WTC11 (cell line): ENCODE measurements around the gene TRPV6. TPM values are rescaled to one million over a fixed set of nuclear protein-coding genes. Genes with fewer than 3 reads are reported as not detected.
A peak's percentile ranks its signal among the peaks of the same experiment; 100 is the strongest.

ENCODE experiments used
- ATAC-seq: fragments of 200-7000 bp; cut with Tn5 transposase; 2 replicates; pipeline ENCODE4 v1.10.0; 2021; ENCODE audit warnings: mild to moderate bottlenecking, moderate library complexity
- CTCF ChIA-PET: fragments of 300-600 bp; sonication (Branson Sonifier 250); formaldehyde crosslinking; loops from one replicate; lab custom pipeline; 2021; ENCODE audit warnings: antibody characterized with exemption; lab: Charles Lee
- POLR2A ChIA-PET: fragments of 350-600 bp; sonication (Branson Sonifier 250); formaldehyde crosslinking; loops from one replicate; lab custom pipeline; 2021; ENCODE audit warnings: antibody characterized with exemption; lab: Charles Lee
- DNase-seq: peaks from one replicate; pipeline ENCODE4 v3.0.0; 2021; ENCODE audit warnings: low spot score
- H3K27ac Mint-ChIP-seq: 2 replicates; pipeline ENCODE4 v1.8.0; 2021; ENCODE audit warnings: mixed read lengths
- H3K27me3 Mint-ChIP-seq: 2 replicates; pipeline ENCODE4 v1.8.0; 2021; ENCODE audit warnings: low read depth, mild to moderate bottlenecking, moderate library complexity, mixed read lengths
- H3K36me3 Mint-ChIP-seq: 2 replicates; pipeline ENCODE4 v1.8.0; 2021; ENCODE audit warnings: mixed read lengths
- H3K4me1 Mint-ChIP-seq: 2 replicates; pipeline ENCODE4 v1.8.0; 2022; ENCODE audit warnings: mixed read lengths
- H3K4me3 Mint-ChIP-seq: 2 replicates; pipeline ENCODE4 v1.8.0; 2021; ENCODE audit warnings: mild to moderate bottlenecking, moderate library complexity, mixed read lengths
- H3K9me3 Mint-ChIP-seq: 2 replicates; pipeline ENCODE4 v1.8.0; 2021; ENCODE audit warnings: mixed read lengths
- CREM ChIP-seq: sonication (generic); formaldehyde crosslinking; IDR thresholded peaks from 2 replicates; pipeline ENCODE4 v1.8.1; 2022; ENCODE audit warnings: mild to moderate bottlenecking, missing genetic modification reagents, moderate library complexity
- ELF4 ChIP-seq: sonication (generic); formaldehyde crosslinking; IDR thresholded peaks from 2 replicates; pipeline ENCODE4 v1.8.1; 2022; ENCODE audit warnings: low read depth, mild to moderate bottlenecking, moderate library complexity, missing genetic modification reagents
- EMX1 ChIP-seq: fragments of 250-450 bp; sonication (Bioruptor Pico); IDR thresholded peaks from 2 replicates; pipeline ENCODE4 v1.8.0; 2021; ENCODE audit warnings: mild to moderate bottlenecking
- ETV6 ChIP-seq: sonication (generic); formaldehyde crosslinking; IDR thresholded peaks from 2 replicates; pipeline ENCODE4 v1.8.1; 2022; ENCODE audit warnings: mild to moderate bottlenecking, missing genetic modification reagents
- JAZF1 ChIP-seq: fragments of 250-450 bp; sonication (Bioruptor Pico); IDR thresholded peaks from 2 replicates; pipeline ENCODE4 v1.9.0; 2021; ENCODE audit warnings: moderate library complexity, mild to moderate bottlenecking, inconsistent platforms
- NR2C2 ChIP-seq: sonication (generic); formaldehyde crosslinking; IDR thresholded peaks from 2 replicates; pipeline ENCODE4 v1.8.0; 2022; ENCODE audit warnings: mild to moderate bottlenecking, missing genetic modification reagents
- PRRX2 ChIP-seq: fragments of 250-450 bp; sonication (Bioruptor Pico); IDR thresholded peaks from 2 replicates; pipeline ENCODE4 v1.8.0; 2021; ENCODE audit warnings: mild to moderate bottlenecking
- RELA ChIP-seq: sonication (generic); formaldehyde crosslinking; IDR thresholded peaks from 2 replicates; pipeline ENCODE4 v1.8.1; 2022; ENCODE audit warnings: missing genetic modification reagents, mild to moderate bottlenecking, borderline replicate concordance
- SOX15 ChIP-seq: fragments of 250-450 bp; sonication (Bioruptor Pico); IDR thresholded peaks from 2 replicates; pipeline ENCODE4 v1.9.0; 2021; ENCODE audit warnings: mild to moderate bottlenecking
- ZNF121 ChIP-seq: sonication (generic); formaldehyde crosslinking; IDR thresholded peaks from 2 replicates; pipeline ENCODE4 v1.8.0; 2023; ENCODE audit warnings: missing genetic modification reagents
- ZNF317 ChIP-seq: sonication (generic); formaldehyde crosslinking; IDR thresholded peaks from 2 replicates; pipeline ENCODE4 v1.8.1; 2023; ENCODE audit warnings: low read depth, mild to moderate bottlenecking, moderate library complexity, missing genetic modification reagents, borderline replicate concordance
- ZNF423 ChIP-seq: fragments of 250-450 bp; sonication (Bioruptor Pico); IDR thresholded peaks from 2 replicates; pipeline ENCODE4 v2.1.2; 2022; ENCODE audit warnings: mild to moderate bottlenecking, moderate library complexity
- ZNF532 ChIP-seq: fragments of 250-450 bp; sonication (Bioruptor Pico); IDR thresholded peaks from 2 replicates; pipeline ENCODE4 v1.9.0; 2021; ENCODE audit warnings: mild to moderate bottlenecking, borderline replicate concordance
- total RNA-seq: library from RNA; stranded (reverse); gene quantifications from 3 replicates; pipeline ENCODE4 v1.2.3, GENCODE V29; 2021
- TF ChIP-seq, protein P1 (sequence below): sonication (generic); formaldehyde crosslinking; IDR thresholded peaks from 2 replicates; pipeline ENCODE4 v1.8.1; 2023; ENCODE audit warnings: mild to moderate bottlenecking, missing genetic modification reagents, moderate library complexity
- TF ChIP-seq, protein P2 (sequence below): sonication (generic); formaldehyde crosslinking; IDR thresholded peaks from 2 replicates; pipeline ENCODE4 v1.8.1; 2023; ENCODE audit warnings: mild to moderate bottlenecking, missing genetic modification reagents, borderline replicate concordance

The TRPV6 gene
- total RNA-seq, 1 experiment from 2014 or later, result 0.63 TPM

DNA sequence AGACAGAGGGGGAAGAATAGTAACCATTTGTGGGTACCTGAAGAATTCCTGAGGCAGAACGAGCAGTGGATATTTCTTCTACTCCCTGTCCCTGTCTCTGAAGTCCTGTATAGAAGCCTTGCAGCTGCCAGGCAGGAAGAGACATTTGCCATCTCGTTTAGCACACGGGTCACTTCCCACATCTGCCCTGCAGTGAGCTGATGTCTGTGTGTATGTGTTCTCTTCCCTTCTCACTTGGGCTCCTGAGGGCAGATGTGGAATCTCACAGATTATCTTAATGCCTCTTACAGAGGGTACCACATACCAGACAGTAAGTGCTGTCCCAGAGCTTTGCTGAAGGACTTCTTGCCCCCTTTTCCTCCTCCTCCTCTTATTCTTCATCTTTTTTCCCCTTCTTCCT is 14.1 kb upstream of the TRPV6 start:
- TF ChIP-seq ZNF423 (CRISPR knock-in tag) (no peak), SOX15 (CRISPR knock-in tag) (no peak), ELF4 (CRISPR knock-in tag) (no peak), PRRX2 (CRISPR knock-in tag) (no peak), ZNF121 (CRISPR knock-in tag) (no peak), RELA (no peak)
- CTCF ChIA-PET, result interaction anchor here (1.1 to 1.8 kb wide), 2 partner anchors 10 to 27 kb away, joined by 5 to 10 read pairs; no protein-coding TSS in a partner anchor
- H3K9me3 Mint-ChIP-seq, result peaks cover 26% of the 10 kb centered on the region
- peaks cover 13% of the 10 kb centered on the region for H3K4me1 Mint-ChIP-seq
- H3K4me3 Mint-ChIP-seq, result no peak overlapping the region
- H3K27me3 Mint-ChIP-seq, result peaks cover 7% of the 10 kb centered on the region
- H3K36me3 Mint-ChIP-seq, result peaks cover 13% of the 10 kb centered on the region
- POLR2A ChIA-PET, result no interaction called here
- H3K27ac Mint-ChIP-seq, result no peak overlapping the region
- ATAC-seq (no peak), DNase-seq (no peak)

DNA sequence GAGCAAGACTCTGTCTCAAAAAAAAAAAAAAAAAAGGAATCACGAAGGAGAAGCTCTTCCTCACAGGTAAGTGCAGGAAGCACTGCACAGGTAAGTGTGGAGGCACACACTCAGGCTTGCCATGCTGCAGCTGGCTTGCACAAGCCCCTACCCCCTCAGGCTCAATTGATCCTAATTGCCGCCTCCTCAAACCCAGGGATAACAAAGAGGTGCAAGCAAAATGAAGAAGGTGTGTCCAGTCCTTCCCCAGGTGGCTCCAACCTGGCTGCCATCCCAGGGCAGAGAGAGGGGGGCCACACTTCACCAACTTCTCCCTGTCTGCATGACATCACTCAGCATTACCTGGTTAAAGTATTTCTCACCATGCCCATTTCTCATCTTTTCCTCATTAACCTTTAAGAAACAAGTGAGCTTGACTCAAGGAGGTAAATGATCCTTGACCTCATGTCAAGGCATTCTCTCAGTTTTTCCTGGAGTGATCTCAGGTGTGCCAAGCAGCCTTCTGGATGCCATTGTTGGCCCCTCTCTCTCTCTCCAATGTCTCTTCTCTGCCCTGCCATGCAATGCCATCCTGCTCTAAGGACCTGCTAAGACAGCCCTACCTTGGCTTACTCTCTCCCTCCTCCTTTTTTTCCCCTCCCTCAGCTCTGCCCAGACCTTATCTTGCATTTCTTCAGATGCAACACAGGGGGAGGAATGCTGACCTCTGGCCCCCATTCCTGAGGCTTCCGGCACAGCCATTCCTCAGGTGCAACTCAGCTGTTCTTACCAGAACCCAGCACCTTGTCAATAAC is 13.0 kb upstream of the TRPV6 start:
- no peak for DNase-seq

More for the DNA sequence above, 13.0 kb upstream of the TRPV6 start:
- Mint-ChIP-seq H3K36me3 (peaks cover 3% of the 10 kb centered on the region), H3K4me1 (peaks cover 13% of the 10 kb centered on the region), H3K27me3 (peaks cover 7% of the 10 kb centered on the region), H3K4me3 (no peak overlapping the region), H3K9me3 (peaks cover 19% of the 10 kb centered on the region), H3K27ac (no peak overlapping the region)
- no peak for TF ChIP-seq EMX1
- TF ChIP-seq, protein P1, sequence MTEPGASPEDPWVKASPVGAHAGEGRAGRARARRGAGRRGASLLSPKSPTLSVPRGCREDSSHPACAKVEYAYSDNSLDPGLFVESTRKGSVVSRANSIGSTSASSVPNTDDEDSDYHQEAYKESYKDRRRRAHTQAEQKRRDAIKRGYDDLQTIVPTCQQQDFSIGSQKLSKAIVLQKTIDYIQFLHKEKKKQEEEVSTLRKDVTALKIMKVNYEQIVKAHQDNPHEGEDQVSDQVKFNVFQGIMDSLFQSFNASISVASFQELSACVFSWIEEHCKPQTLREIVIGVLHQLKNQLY (CRISPR knock-in tag), result no peak
- TF ChIP-seq ZNF317 (CRISPR knock-in tag), result no peak
- no peak for TF ChIP-seq ZNF532 (CRISPR knock-in tag)
- no peak for TF ChIP-seq NR2C2 (CRISPR knock-in tag)
- TF ChIP-seq CREM (CRISPR knock-in tag), result no peak
- no peak for TF ChIP-seq ETV6 (CRISPR knock-in tag)
- TF ChIP-seq JAZF1 (CRISPR knock-in tag), result no peak
- TF ChIP-seq, protein P2, sequence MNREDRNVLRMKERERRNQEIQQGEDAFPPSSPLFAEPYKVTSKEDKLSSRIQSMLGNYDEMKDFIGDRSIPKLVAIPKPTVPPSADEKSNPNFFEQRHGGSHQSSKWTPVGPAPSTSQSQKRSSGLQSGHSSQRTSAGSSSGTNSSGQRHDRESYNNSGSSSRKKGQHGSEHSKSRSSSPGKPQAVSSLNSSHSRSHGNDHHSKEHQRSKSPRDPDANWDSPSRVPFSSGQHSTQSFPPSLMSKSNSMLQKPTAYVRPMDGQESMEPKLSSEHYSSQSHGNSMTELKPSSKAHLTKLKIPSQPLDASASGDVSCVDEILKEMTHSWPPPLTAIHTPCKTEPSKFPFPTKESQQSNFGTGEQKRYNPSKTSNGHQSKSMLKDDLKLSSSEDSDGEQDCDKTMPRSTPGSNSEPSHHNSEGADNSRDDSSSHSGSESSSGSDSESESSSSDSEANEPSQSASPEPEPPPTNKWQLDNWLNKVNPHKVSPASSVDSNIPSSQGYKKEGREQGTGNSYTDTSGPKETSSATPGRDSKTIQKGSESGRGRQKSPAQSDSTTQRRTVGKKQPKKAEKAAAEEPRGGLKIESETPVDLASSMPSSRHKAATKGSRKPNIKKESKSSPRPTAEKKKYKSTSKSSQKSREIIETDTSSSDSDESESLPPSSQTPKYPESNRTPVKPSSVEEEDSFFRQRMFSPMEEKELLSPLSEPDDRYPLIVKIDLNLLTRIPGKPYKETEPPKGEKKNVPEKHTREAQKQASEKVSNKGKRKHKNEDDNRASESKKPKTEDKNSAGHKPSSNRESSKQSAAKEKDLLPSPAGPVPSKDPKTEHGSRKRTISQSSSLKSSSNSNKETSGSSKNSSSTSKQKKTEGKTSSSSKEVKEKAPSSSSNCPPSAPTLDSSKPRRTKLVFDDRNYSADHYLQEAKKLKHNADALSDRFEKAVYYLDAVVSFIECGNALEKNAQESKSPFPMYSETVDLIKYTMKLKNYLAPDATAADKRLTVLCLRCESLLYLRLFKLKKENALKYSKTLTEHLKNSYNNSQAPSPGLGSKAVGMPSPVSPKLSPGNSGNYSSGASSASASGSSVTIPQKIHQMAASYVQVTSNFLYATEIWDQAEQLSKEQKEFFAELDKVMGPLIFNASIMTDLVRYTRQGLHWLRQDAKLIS (CRISPR knock-in tag), result no peak
- ATAC-seq, result peak; percentile 61
- CTCF ChIA-PET, result interaction anchor here (0.6 to 2.1 kb wide), 7 partner anchors 11 to 514 kb away, joined by 3 to 11 read pairs (median 4); partner anchors contain the start of gene TRPV6
- POLR2A ChIA-PET, result interaction anchor here (0.7 kb wide), 1 partner anchor 11 kb away, joined by 4 read pairs; no protein-coding TSS in a partner anchor
